Lung (tissue), 12 donors: ENCODE results near the gene MSANTD1. TPM values are rescaled to one million over a fixed set of nuclear protein-coding genes. Genes with fewer than 3 reads are reported as not detected.

ENCODE experiments used
- ATAC-seq: fragments of 200-7000 bp; cut with Tn5 transposase; one replicate; pipeline ENCODE4 v1.9.1; 2020; ENCODE audit warnings: moderate number of reproducible peaks; ENCODE audit not compliant: insufficient read depth, low FRiP score
- DNase-seq, 3 donors: peaks; one replicate each; pipeline ENCODE4 v3.0.0-alpha.2; 2013 to 2017
- H3K27ac ChIP-seq, 2 donors: one replicate each; pipeline ENCODE4 v1.5.1; 2013; ENCODE audit warnings: mild to moderate bottlenecking in 2 of 2, moderate library complexity in 2 of 2, control low read depth in 1 of 2, inconsistent platforms in 1 of 2, low read depth in 1 of 2, low read length in 1 of 2
- H3K27me3 ChIP-seq, 3 donors: one replicate each; pipeline ENCODE4 v1.5.1; 2013; ENCODE audit warnings: low read length in 2 of 3; ENCODE audit not compliant: control insufficient read depth in 3 of 3, insufficient read depth in 3 of 3
- H3K36me3 ChIP-seq, 4 donors: one replicate each; pipeline ENCODE4 v1.5.1; 2013; ENCODE audit warnings: low read length in 4 of 4, mild to moderate bottlenecking in 1 of 4, moderate library complexity in 1 of 4; ENCODE audit not compliant: control insufficient read depth in 4 of 4, insufficient read depth in 4 of 4
- H3K4me1 ChIP-seq, 5 donors: one replicate each; pipeline ENCODE4 v1.5.1; 2013; ENCODE audit warnings: low read length in 5 of 5, mild to moderate bottlenecking in 2 of 5, moderate library complexity in 1 of 5; ENCODE audit not compliant: control insufficient read depth in 5 of 5, insufficient read depth in 5 of 5
- H3K4me3 ChIP-seq: one replicate; pipeline ENCODE4 v1.5.1; 2013; ENCODE audit warnings: mild to moderate bottlenecking, control low read depth, moderate library complexity
- H3K9ac ChIP-seq, 2 donors: one replicate each; pipeline ENCODE4 v1.5.1; 2013; ENCODE audit warnings: low read length in 2 of 2, control low read depth in 1 of 2; ENCODE audit not compliant: insufficient read depth in 1 of 2
- H3K9me3 ChIP-seq, 4 donors: one replicate each; pipeline ENCODE4 v1.5.1; 2013; ENCODE audit warnings: low read length in 3 of 4, mild to moderate bottlenecking in 1 of 4, moderate library complexity in 1 of 4; ENCODE audit not compliant: control insufficient read depth in 4 of 4, insufficient read depth in 3 of 4
- CTCF ChIP-seq: IDR thresholded peaks from 2 replicates; pipeline ENCODE4 v1.5.1; 2012; ENCODE audit warnings: mild to moderate bottlenecking; ENCODE audit errors: control extremely low read depth, extremely low read depth
- WGBS, 2 donors: extraction: QIAGEN DNeasy Blood & Tissue Kit; methylation state at CpG; one replicate each; pipeline ENCODE4 v1.1.7; 2013; 5-methylcytosine and 5-hydroxymethylcytosine counted together
- polyA plus RNA-seq, 2 donors: library from polyadenylated mRNA; stranded (reverse); fragments of 200-250 nt; gene quantifications; one replicate each; pipeline ENCODE4 v1.2.1, GENCODE V29; 2013
- total RNA-seq, 2 donors: library from RNA; depleted of rRNA in 1 of 2; stranded (reverse); fragments of >200 nt in 1 of 2; gene quantifications; one replicate each; pipeline ENCODE4 v1.2.1, GENCODE V29; 2014 to 2021
- donor health status: control.
- donor health status: control.
- donor health status: Bipolar disorder and iron deficiency.
- donor health status: healthy.
- donor health status: DM: yes; HTN: yes; CAD: no.

The MSANTD1 gene
- total and polyA plus RNA-seq, 4 donors: 0.35 to 1.4 (median 0.88) TPM

- Histone ChIP-seq H3K27me3 (peaks cover 0 to 5% (median 0%) of the 10 kb centered on the region in 3 donors), H3K4me1 (peaks cover 0 to 7% (median 0%) of the 10 kb centered on the region in 5 donors), H3K9ac (no peak overlapping the region), H3K27ac (peak overlapping the region in 1 of 2 donors; percentile 84), H3K4me3 (no peak overlapping the region), H3K36me3 (peaks cover 25 to 64% (median 55%) of the 10 kb centered on the region in 4 donors), H3K9me3 (peaks cover 0 to 3% (median 0%) of the 10 kb centered on the region in 4 donors)
- peak in 2 of 3 donors; percentile 26 to 38 for DNase-seq
- ATAC-seq: peak; percentile 54
- TF ChIP-seq CTCF: no peak
- 47 to 56% methylated on average over 9 of the region's 9 CpGs for WGBS, 2 donors
Observed at GRCh38 chr4:3226467-3226866, 22.5 kb upstream of the MSANTD1 start.

- H3K9ac ChIP-seq: no peak overlapping the region
Observed at GRCh38 chr4:3226944-3227343, 22.0 kb upstream of the MSANTD1 start.

GRCh38 chr4:3227878-3228675, 20.9 kb upstream of the MSANTD1 start:
- Histone ChIP-seq H3K9me3 (peaks cover 0 to 3% (median 0%) of the 10 kb centered on the region in 4 donors), H3K4me1 (peaks cover 0 to 7% (median 0%) of the 10 kb centered on the region in 5 donors), H3K36me3 (peaks cover 20 to 69% (median 48%) of the 10 kb centered on the region in 4 donors), H3K27me3 (peaks cover 0 to 5% (median 0%) of the 10 kb centered on the region in 3 donors), H3K9ac (no peak overlapping the region), H3K27ac (no peak overlapping the region), H3K4me3 (no peak overlapping the region)
- WGBS, 2 donors: 89% methylated on average over 23 of the region's 23 CpGs
- no peak for TF ChIP-seq CTCF
- DNase-seq (no peak), ATAC-seq (no peak)

More at GRCh38 chr4:3226944-3227343, 22.0 kb upstream of the MSANTD1 start:
- Histone ChIP-seq H3K4me3 (no peak overlapping the region), H3K36me3 (peaks cover 20 to 66% (median 57%) of the 10 kb centered on the region in 4 donors), H3K4me1 (peaks cover 0 to 7% (median 0%) of the 10 kb centered on the region in 5 donors), H3K9me3 (peaks cover 0 to 3% (median 0%) of the 10 kb centered on the region in 4 donors), H3K27me3 (peaks cover 0 to 5% (median 0%) of the 10 kb centered on the region in 3 donors), H3K27ac (peak overlapping the region; percentile 40 to 48)
- ATAC-seq (no peak), DNase-seq (no peak)
- TF ChIP-seq CTCF: no peak
- WGBS, 2 donors: 89 to 93% methylated on average over 6 of the region's 6 CpGs
